ENCODE results near the gene ECHDC3. TPM values are rescaled to one million over a fixed set of nuclear protein-coding genes. Genes with fewer than 3 reads are reported as not detected.

ECHDC3 gene
- total RNA-seq, 1 donor from 2014 or later = 6.1 TPM

- Mint-ChIP-seq H3K27me3 (ENCODE audit: unreplicated experiment) (peaks cover 3% of the 10 kb centered on the region), H3K36me3 (ENCODE audit: low read depth, unreplicated experiment) (no peaks in the 10 kb centered on the region), H3K9me3 (ENCODE audit: unreplicated experiment) (no peaks in the 10 kb centered on the region), H3K27ac (ENCODE audit: unreplicated experiment) (no peak overlapping the region), H3K4me3 (ENCODE audit: unreplicated experiment) (no peak overlapping the region), H3K4me1 (ENCODE audit: unreplicated experiment) (no peaks in the 10 kb centered on the region)
- no peak for DNase-seq (ENCODE audit: low spot score)
- no peak for TF ChIP-seq CTCF (IDR thresholded peaks at IDR 0.05; ENCODE audit: unreplicated experiment)
Observed at GRCh38 chr10:11698691-11699549, 43.3 kb upstream of the ECHDC3 start.

GRCh38 chr10:11699550-11700097 lies 42.6 kb upstream of the ECHDC3 start:
- DNase-seq (ENCODE audit: low spot score) = no peak
- peaks cover 4% of the 10 kb centered on the region for H3K4me1 Mint-ChIP-seq (ENCODE audit: unreplicated experiment)
- TF ChIP-seq CTCF (IDR thresholded peaks at IDR 0.05; ENCODE audit: unreplicated experiment) = no peak
- peaks cover 4% of the 10 kb centered on the region for H3K27me3 Mint-ChIP-seq (ENCODE audit: unreplicated experiment)
- no peaks in the 10 kb centered on the region for H3K9me3 Mint-ChIP-seq (ENCODE audit: unreplicated experiment)
- no peaks in the 10 kb centered on the region for H3K36me3 Mint-ChIP-seq (ENCODE audit: low read depth, unreplicated experiment)
- H3K4me3 Mint-ChIP-seq (ENCODE audit: unreplicated experiment) = no peak overlapping the region
- no peak overlapping the region for H3K27ac Mint-ChIP-seq (ENCODE audit: unreplicated experiment)

GRCh38 chr10:11700539-11700938 lies 41.6 kb upstream of the ECHDC3 start:
- Mint-ChIP-seq H3K4me3 (ENCODE audit: unreplicated experiment) (no peak overlapping the region), H3K9me3 (ENCODE audit: unreplicated experiment) (no peaks in the 10 kb centered on the region), H3K27ac (ENCODE audit: unreplicated experiment) (no peak overlapping the region), H3K4me1 (ENCODE audit: unreplicated experiment) (peaks cover 10% of the 10 kb centered on the region), H3K36me3 (ENCODE audit: low read depth, unreplicated experiment) (no peaks in the 10 kb centered on the region), H3K27me3 (ENCODE audit: unreplicated experiment) (peaks cover 4% of the 10 kb centered on the region)
- DNase-seq (ENCODE audit: low spot score) = no peak
- no peak for TF ChIP-seq CTCF (IDR thresholded peaks at IDR 0.05; ENCODE audit: unreplicated experiment)

- Mint-ChIP-seq H3K27me3 (ENCODE audit: unreplicated experiment) (peaks cover 5% of the 10 kb centered on the region), H3K27ac (ENCODE audit: unreplicated experiment) (no peak overlapping the region), H3K4me1 (ENCODE audit: unreplicated experiment) (peaks cover 10% of the 10 kb centered on the region), H3K9me3 (ENCODE audit: unreplicated experiment) (no peaks in the 10 kb centered on the region), H3K36me3 (ENCODE audit: low read depth, unreplicated experiment) (no peaks in the 10 kb centered on the region), H3K4me3 (ENCODE audit: unreplicated experiment) (peak overlapping the region; percentile 7)
- no peak for TF ChIP-seq CTCF (IDR thresholded peaks at IDR 0.05; ENCODE audit: unreplicated experiment)
- DNase-seq (ENCODE audit: low spot score) = no peak
Observed at GRCh38 chr10:11701451-11702095, 40.6 kb upstream of the ECHDC3 start.

GRCh38 chr10:11702264-11702663 lies 39.9 kb upstream of the ECHDC3 start:
- peaks cover 5% of the 10 kb centered on the region for H3K27me3 Mint-ChIP-seq (ENCODE audit: unreplicated experiment)
- H3K4me1 Mint-ChIP-seq (ENCODE audit: unreplicated experiment) = peaks cover 10% of the 10 kb centered on the region
- H3K9me3 Mint-ChIP-seq (ENCODE audit: unreplicated experiment) = no peaks in the 10 kb centered on the region
- DNase-seq (ENCODE audit: low spot score) = no peak
- peak overlapping the region; percentile 16 for H3K27ac Mint-ChIP-seq (ENCODE audit: unreplicated experiment)
- H3K4me3 Mint-ChIP-seq (ENCODE audit: unreplicated experiment) = no peak overlapping the region
- no peak for TF ChIP-seq CTCF (IDR thresholded peaks at IDR 0.05; ENCODE audit: unreplicated experiment)
- no peaks in the 10 kb centered on the region for H3K36me3 Mint-ChIP-seq (ENCODE audit: low read depth, unreplicated experiment)

Data from endothelial cell (in vitro differentiated cells).